ENCODE data around the gene CRNKL1.

CRNKL1 gene

GRCh38 chr20:20052074-20052970, at the start of gene CRNKL1, which contains the start of gene CFAP61:
CRNKL1 (minus strand) TSS chr20:20052466; CDS start chr20:20052342, 124 bp downstream.
CFAP61 (plus strand) TSS chr20:20052532; CDS start chr20:20056654, 4,122 bp downstream.
- peak within 1 kb of the TSS; percentile 81 for H3K4me3 ChIP-seq (ENCODE audit: low read depth, low read length)
- TF ChIP-seq CTCF (IDR thresholded peaks at IDR 0.05; ENCODE audit: low read depth, low read length): 0 out of 2 replicates have a peak, but pooled peaks have one; percentile 7
- peak within 1 kb of the TSS; percentile 72 for H3K27ac ChIP-seq

DNA sequence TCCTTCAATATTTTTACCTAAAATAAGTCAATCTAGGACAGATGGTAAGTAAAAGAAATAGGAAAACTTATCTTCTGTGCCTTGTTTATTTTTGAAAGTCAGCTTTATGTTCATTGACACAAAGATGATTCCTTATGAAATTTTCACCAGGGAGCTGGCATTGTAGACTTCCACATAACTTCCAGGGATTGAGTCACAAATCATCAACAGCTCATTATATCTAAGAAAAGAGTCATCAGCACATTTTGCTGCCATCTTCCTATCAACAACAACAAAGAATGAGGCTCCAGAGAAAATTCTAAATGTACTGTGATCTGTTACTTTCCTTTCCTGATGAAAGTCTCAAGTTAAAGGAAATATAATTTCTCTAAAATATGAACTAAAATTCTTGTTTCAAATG, 48.6 kb upstream of the CRNKL1 start:
- Histone ChIP-seq H3K9me3 (ENCODE audit: severe bottlenecking) (no peaks in the 10 kb centered on the region), H3K36me3 (no peaks in the 10 kb centered on the region), H3K27me3 (ENCODE audit: insufficient read depth, low read depth, severe bottlenecking) (no peaks in the 10 kb centered on the region), H3K27ac (no peak overlapping the region), H3K4me3 (ENCODE audit: low read depth, low read length) (no peak overlapping the region)
- no peak for TF ChIP-seq CTCF (IDR thresholded peaks at IDR 0.05; ENCODE audit: low read depth, low read length)
- DNase-seq: no peak

More at GRCh38 chr20:20052074-20052970, at the start of gene CRNKL1, which contains the start of gene CFAP61:
- Histone ChIP-seq H3K9me3 (ENCODE audit: severe bottlenecking) (no peaks in the 10 kb centered on the region), H3K36me3 (peaks cover 32% of the 10 kb centered on the region), H3K27me3 (ENCODE audit: insufficient read depth, low read depth, severe bottlenecking) (no peaks in the 10 kb centered on the region)
- peak; percentile 97 for DNase-seq

GRCh38 chr20:20096421-20096820, 44.2 kb upstream of the CRNKL1 start:
- Histone ChIP-seq H3K36me3 (no peaks in the 10 kb centered on the region), H3K27me3 (ENCODE audit: insufficient read depth, low read depth, severe bottlenecking) (no peaks in the 10 kb centered on the region), H3K9me3 (ENCODE audit: severe bottlenecking) (no peaks in the 10 kb centered on the region), H3K27ac (no peak overlapping the region), H3K4me3 (ENCODE audit: low read depth, low read length) (no peak overlapping the region)
- DNase-seq: no peak
- no peak for TF ChIP-seq CTCF (IDR thresholded peaks at IDR 0.05; ENCODE audit: low read depth, low read length)

DNA sequence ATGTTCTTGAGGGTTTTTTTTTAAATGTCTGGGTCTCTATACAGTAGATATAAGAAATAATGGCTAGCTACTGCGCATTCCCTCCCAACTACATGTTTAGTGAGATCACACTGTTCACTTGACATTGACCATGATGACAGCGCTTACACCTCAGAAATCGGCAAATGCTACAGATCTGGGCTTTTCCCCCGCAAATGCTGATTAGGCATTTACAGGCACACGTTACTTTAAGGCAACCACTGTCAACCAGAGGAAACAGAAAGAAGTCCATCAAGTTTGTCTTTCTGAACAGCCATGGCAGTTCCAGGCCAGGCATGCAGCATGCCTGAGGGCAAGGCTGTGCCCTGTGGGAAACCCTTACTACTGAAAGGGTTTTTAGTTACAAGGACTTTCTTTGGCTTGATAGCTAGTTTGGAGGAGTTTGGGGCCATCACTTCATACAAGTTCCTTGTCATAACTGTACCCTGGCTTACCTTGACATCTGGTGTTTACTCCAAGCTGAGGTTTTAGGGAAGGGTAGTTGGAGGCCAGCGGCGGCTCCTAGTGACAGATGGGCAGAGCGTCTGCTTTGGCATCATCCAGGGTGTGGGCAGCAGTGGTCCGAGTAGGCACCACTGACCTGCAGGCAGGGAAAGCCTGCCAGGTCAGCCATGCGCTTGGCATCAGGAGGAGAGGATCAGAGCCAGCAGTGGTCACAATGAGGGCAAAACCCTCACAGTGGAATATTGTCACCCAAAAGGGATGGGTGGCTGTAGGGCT, 43.0 kb upstream of the CRNKL1 start:
- no peak for DNase-seq
- H3K36me3 ChIP-seq: no peaks in the 10 kb centered on the region
- H3K4me3 ChIP-seq (ENCODE audit: low read depth, low read length): no peak overlapping the region
- H3K27me3 ChIP-seq (ENCODE audit: insufficient read depth, low read depth, severe bottlenecking): no peaks in the 10 kb centered on the region
- H3K9me3 ChIP-seq (ENCODE audit: severe bottlenecking): no peaks in the 10 kb centered on the region
- TF ChIP-seq CTCF (IDR thresholded peaks at IDR 0.05; ENCODE audit: low read depth, low read length): no peak
- H3K27ac ChIP-seq: no peak overlapping the region

- H3K4me3 ChIP-seq (ENCODE audit: low read depth, low read length): no peak overlapping the region
- H3K27me3 ChIP-seq (ENCODE audit: insufficient read depth, low read depth, severe bottlenecking): no peaks in the 10 kb centered on the region
- TF ChIP-seq CTCF (IDR thresholded peaks at IDR 0.05; ENCODE audit: low read depth, low read length): no peak
- no peak for DNase-seq
- H3K27ac ChIP-seq: no peak overlapping the region
- no peaks in the 10 kb centered on the region for H3K36me3 ChIP-seq
- H3K9me3 ChIP-seq (ENCODE audit: severe bottlenecking): no peaks in the 10 kb centered on the region
Observed at GRCh38 chr20:20094410-20094809, 42.1 kb upstream of the CRNKL1 start.
